ENCODE results near the gene ACSF3. TPM values are rescaled to one million over a fixed set of nuclear protein-coding genes. Genes with fewer than 3 reads are reported as not detected.

The ACSF3 gene
- total RNA-seq, 1 donor from 2014 or later = 32.0 TPM

- Histone ChIP-seq H3K36me3 (no peaks in the 10 kb centered on the region), H3K9me3 (no peaks in the 10 kb centered on the region), H3K27me3 (peaks cover 47% of the 10 kb centered on the region), H3K4me1 (peaks cover 4% of the 10 kb centered on the region), H3K4me3 (peak overlapping the region; percentile 40), H3K27ac (peak overlapping the region; percentile 47)
- ATAC-seq (no peak), DNase-seq (peak; percentile 69)
- no peak for TF ChIP-seq CTCF (IDR thresholded peaks at IDR 0.05)
- intact Hi-C loops (cut with DNase I) = no loop called here
Observed at GRCh38 chr16:89200850-89201411, 107.3 kb downstream of the ACSF3 start.

- no peaks in the 10 kb centered on the region for H3K36me3 ChIP-seq
- H3K27ac ChIP-seq = no peak overlapping the region
- peaks cover 4% of the 10 kb centered on the region for H3K4me1 ChIP-seq
- ATAC-seq = peak; percentile 92
- H3K27me3 ChIP-seq = peaks cover 47% of the 10 kb centered on the region
- no peaks in the 10 kb centered on the region for H3K9me3 ChIP-seq
- DNase-seq = peak; percentile 93
- TF ChIP-seq CTCF (IDR thresholded peaks at IDR 0.05) = no peak
- H3K4me3 ChIP-seq = peak overlapping the region; percentile 40
- intact Hi-C loops (cut with DNase I) = no loop called here
Observed at GRCh38 chr16:89201439-89202377, 108.1 kb downstream of the ACSF3 start.

- ATAC-seq = no peak
- Histone ChIP-seq H3K4me1 (peaks cover 4% of the 10 kb centered on the region), H3K9me3 (no peaks in the 10 kb centered on the region), H3K36me3 (no peaks in the 10 kb centered on the region), H3K27ac (no peak overlapping the region), H3K27me3 (peaks cover 47% of the 10 kb centered on the region), H3K4me3 (peak overlapping the region; percentile 31)
- DNase-seq = no peak
- intact Hi-C loops (cut with DNase I) = no loop called here
- no peak for TF ChIP-seq CTCF (IDR thresholded peaks at IDR 0.05)
Observed at GRCh38 chr16:89202422-89203215, 109.0 kb downstream of the ACSF3 start.

Other genes with a start within 250 kb of the ACSF3 start
- gene GALNS, start 236.9 kb upstream of the ACSF3 start, total RNA-seq = 32.8 TPM
- 43.9 TPM for gene TRAPPC2L, start 236.7 kb upstream of the ACSF3 start, total RNA-seq
- gene PABPN1L, start 227.2 kb upstream of the ACSF3 start, total RNA-seq = not detected
- 19.0 TPM for gene CBFA2T3, start 116.6 kb upstream of the ACSF3 start, total RNA-seq
- gene CDH15, start 77.9 kb downstream of the ACSF3 start, total RNA-seq = 0.43 TPM
- gene SLC22A31, start 106.7 kb downstream of the ACSF3 start, total RNA-seq = 136 TPM
- 10.3 TPM for gene ZNF778, start 123.9 kb downstream of the ACSF3 start, total RNA-seq

All from upper lobe of right lung (tissue), 1 donor.